GM21526 (cell line): ENCODE measurements around the gene SERBP1.

Experiments used
- ATAC-seq: cut with Tn5 transposase; IDR thresholded peaks from one replicate; pipeline ENCODE4 v1.9.1; 2021; ENCODE audit warnings: moderate library complexity; ENCODE audit not compliant: unreplicated experiment, low FRiP score

The SERBP1 gene

DNA sequence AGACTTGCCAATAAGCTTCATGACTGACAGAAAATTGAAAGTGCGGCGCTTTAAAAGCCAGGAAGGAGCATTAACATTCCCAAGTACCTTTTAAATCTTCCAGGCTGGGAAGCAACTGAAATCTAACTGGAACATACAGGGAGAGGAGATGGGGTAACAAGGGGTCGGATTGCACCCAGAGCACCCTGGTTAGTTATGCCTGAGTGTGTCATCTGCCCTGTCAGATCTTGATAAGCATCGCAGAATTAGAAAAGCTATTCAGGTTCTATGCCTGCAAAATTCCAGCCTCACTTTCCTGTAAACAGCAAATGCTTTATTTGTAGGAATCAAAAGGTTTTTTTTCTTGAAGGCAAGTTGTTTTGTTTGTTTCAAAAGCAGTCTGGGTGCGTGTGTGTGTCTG lies 58.5 kb downstream of the SERBP1 start:
- no peak for ATAC-seq

DNA sequence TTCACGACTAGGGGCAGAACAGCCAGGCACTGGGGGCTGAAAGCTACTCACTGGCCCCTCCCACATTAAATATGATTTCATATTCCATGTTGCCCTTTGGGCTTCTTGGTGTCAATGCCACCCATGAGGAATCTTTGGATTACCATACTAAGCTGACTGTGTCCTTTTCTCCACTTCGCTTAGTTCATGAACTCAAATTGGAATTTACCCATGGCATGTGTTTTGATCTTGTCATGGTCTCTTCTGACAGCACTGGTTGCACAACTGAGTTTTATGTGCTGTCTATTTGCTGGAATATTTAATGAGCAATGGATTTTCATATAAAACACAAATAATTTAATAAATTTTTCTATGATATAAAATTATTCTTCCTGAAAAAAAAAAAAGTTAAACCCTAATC lies 59.2 kb downstream of the SERBP1 start:
- ATAC-seq = no peak

DNA sequence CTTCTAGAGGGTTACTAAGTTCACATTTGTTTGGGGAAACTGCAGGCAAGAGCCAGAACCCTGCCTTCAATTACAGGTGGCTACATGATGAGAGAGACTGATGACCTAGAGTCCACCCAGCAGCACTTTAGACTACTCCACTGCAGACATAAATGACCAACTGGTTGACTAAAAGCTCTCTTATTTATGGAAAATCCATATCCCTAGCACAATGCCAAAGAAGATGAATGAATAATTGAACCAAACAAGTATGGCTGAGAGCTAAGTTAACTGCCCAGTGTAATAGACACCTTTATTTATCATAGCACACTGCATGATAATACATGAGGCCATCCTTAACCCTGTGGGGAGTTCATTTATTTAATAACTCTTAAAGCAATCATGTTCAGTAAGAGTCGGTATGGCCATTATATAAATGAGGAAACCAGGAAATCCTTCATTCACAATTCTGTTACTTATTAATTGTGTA lies 62.1 kb downstream of the SERBP1 start:
- ATAC-seq = no peak

DNA sequence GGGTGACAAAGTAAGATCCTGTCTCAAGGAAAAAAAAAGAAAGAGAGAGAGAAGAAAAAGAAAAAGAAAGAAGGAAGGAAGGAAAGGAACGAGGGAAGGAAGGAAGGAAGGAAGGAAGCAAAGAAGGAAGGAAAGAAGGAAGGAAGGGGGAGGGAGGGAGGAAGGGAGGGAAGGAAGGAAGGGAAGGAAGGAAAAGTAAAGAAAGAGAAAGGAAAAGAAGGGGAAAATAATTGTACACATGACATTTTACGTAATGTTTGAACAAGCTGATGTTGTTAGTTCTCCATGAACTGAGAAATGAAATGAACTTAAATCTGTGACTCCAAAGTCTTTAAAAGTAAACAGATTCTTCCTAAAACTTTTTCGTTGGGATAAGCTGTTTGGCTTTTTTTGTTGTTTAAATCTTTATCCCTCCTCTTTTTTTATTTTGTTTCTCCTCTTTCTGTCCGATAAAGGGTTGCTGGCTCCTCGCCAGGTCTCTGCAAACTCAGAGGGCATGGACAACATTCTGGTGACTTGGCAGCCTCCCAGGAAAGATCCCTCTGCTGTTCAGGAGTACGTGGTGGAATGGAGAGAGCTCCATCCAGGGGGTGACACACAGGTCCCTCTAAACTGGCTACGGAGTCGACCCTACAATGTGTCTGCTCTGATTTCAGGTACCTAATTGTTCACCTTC lies 62.7 kb downstream of the SERBP1 start:
- no peak for ATAC-seq

DNA sequence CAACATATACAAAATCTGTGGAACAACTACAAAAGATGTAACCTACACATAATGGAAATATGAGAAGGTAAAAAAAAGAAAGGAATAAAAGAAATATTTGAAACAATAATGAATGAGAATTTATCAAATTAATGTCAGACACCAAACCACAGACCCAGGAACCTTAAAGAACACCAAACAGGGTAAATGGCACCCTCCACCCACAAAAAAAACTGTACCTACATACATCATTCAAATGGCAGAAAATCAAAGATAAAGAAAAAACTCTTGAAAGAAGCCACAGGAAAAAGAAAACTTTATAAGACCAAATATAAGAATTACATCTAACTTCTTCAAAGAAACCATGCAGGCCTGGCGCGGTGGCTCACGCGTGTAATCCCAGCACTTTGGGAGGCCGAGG lies 68.6 kb downstream of the SERBP1 start:
- ATAC-seq = no peak

GRCh38 chr1:67359592-67359991 lies 70.6 kb downstream of the SERBP1 start:
- no peak for ATAC-seq
